PC-9 (cell line): Measurements from ENCODE around the gene KRTAP3-1. TPM values are rescaled to one million over a fixed set of nuclear protein-coding genes. Genes with fewer than 3 reads are reported as not detected.
A peak's percentile ranks its signal among the peaks of the same experiment; 100 is the strongest.

ENCODE experiments used
- BruUV-seq: library from RNA; stranded (reverse); fragments of 400-500 nt; replicated peaks from 2 replicates; lab custom pipeline; 2021; lab: Mats Ljungman, UMichigan
- CTCF ChIA-PET: fragments of 300-600 bp; sonication (Branson Sonifier 250); formaldehyde crosslinking; loops from one replicate; lab custom pipeline; 2022; ENCODE audit warnings: antibody characterized with exemption; lab: Charles Lee
- POLR2A ChIA-PET: fragments of 300-600 bp; sonication (Branson Sonifier 250); formaldehyde crosslinking; loops from one replicate; lab custom pipeline; 2022; ENCODE audit warnings: antibody characterized with exemption; ENCODE audit not compliant: unreplicated experiment; lab: Charles Lee
- DNase-seq, 2 experiments: peaks; one replicate each; pipeline versions ENCODE4 v3.0.0 to v3.0.0-alpha.2; 2015 to 2022; ENCODE audit warnings: mixed read lengths in 1 of 2
- H2AFZ ChIP-seq: fragments of 200-600 bp; sonication (generic); 2 replicates; pipeline ENCODE4 v1.8.1; 2017; ENCODE audit warnings: antibody characterized with exemption
- H3F3A ChIP-seq: fragments of 200-600 bp; sonication (generic); 2 replicates; pipeline ENCODE4 v1.8.1; 2017; ENCODE audit warnings: antibody characterized with exemption, mild to moderate bottlenecking, low read depth; ENCODE audit not compliant: insufficient read depth
- H3K27ac ChIP-seq: fragments of 200-600 bp; sonication (generic); 2 replicates; pipeline ENCODE4 v1.6.1; 2016; ENCODE audit warnings: mixed run types
- H3K27me3 ChIP-seq: fragments of 200-600 bp; sonication (generic); 2 replicates; pipeline ENCODE4 v1.6.1; 2016; ENCODE audit warnings: low read depth, mixed run types; ENCODE audit not compliant: insufficient read depth
- H3K36me3 ChIP-seq: fragments of 200-600 bp; sonication (generic); 2 replicates; pipeline ENCODE4 v1.6.1; 2016; ENCODE audit warnings: low read depth, mixed run types
- H3K4me1 ChIP-seq: fragments of 200-600 bp; sonication (generic); replicated peaks from 2 replicates; pipeline ENCODE4 v1.6.1; 2016; ENCODE audit warnings: mixed run types; ENCODE audit not compliant: insufficient read depth
- H3K4me2 ChIP-seq: fragments of 200-600 bp; sonication (generic); 2 replicates; pipeline ENCODE4 v1.6.1; 2017; ENCODE audit warnings: mixed run types
- H3K4me3 ChIP-seq: fragments of 200-600 bp; sonication (generic); 2 replicates; pipeline ENCODE4 v1.6.1; 2016; ENCODE audit warnings: mixed run types
- H3K79me2 ChIP-seq: fragments of 200-600 bp; sonication (generic); 2 replicates; pipeline ENCODE4 v1.6.1; 2017; ENCODE audit warnings: low read depth, mixed run types
- H3K9me2 ChIP-seq: fragments of 200-600 bp; sonication (generic); 2 replicates; pipeline ENCODE4 v1.8.1; 2017; ENCODE audit warnings: mild to moderate bottlenecking; ENCODE audit not compliant: insufficient read depth
- H3K9me3 ChIP-seq: fragments of 200-600 bp; sonication (generic); 2 replicates; pipeline ENCODE4 v1.8.1; 2016; ENCODE audit warnings: low read depth; ENCODE audit not compliant: insufficient read depth
- H4K20me1 ChIP-seq: fragments of 200-600 bp; sonication (generic); 2 replicates; pipeline ENCODE4 v1.8.1; 2017; ENCODE audit not compliant: insufficient read depth
- EZH2 ChIP-seq: fragments of 200-600 bp; sonication (generic); IDR thresholded peaks from 2 replicates; pipeline ENCODE4 v1.8.0; 2017; ENCODE audit warnings: antibody characterized with exemption, low read depth
- intact Hi-C: fragments of 100-400 bp; cut with micrococcal nuclease; formaldehyde crosslinking; loops from one replicate; pipeline ENCODE4 v1.10.0; 2022; ENCODE audit not compliant: unreplicated experiment
- total RNA-seq: library from RNA; stranded (reverse); gene quantifications from 2 replicates; pipeline ENCODE4 v1.2.3, GENCODE V29; 2021
- TF ChIP-seq, protein P1 (sequence below): fragments of 200-600 bp; sonication (generic); conservative IDR thresholded peaks from 2 replicates; pipeline ENCODE4 v1.6.1; 2017; ENCODE audit warnings: mixed run types, antibody characterized with exemption, mild to moderate bottlenecking, moderate library complexity

KRTAP3-1 gene
- total RNA-seq, 1 experiment from 2014 or later: not detected

- Histone ChIP-seq H3K36me3 (no peaks in the 10 kb centered on the region), H2AFZ (peak within 1 kb of the TSS; percentile 12; the same call in 1 of the 2 replicates), H3K9me2 (no peaks in the 10 kb centered on the region), H3K79me2 (no peaks in the 10 kb centered on the region), H3K9me3 (peaks cover 5% of the 10 kb centered on the region; the same call in 1 of the 2 replicates), H3K4me3 (no peak within 1 kb of the TSS), H3F3A (peaks cover 9% of the 10 kb centered on the region; the same call in 1 of the 2 replicates), H3K4me1 (peaks cover 14% of the 10 kb centered on the region), H3K27ac (peak within 1 kb of the TSS; percentile 19; the same call in 1 of the 2 replicates), H4K20me1 (no peaks in the 10 kb centered on the region), H3K4me2 (peak within 1 kb of the TSS; percentile 4; the same call in 1 of the 2 replicates), H3K27me3 (no peaks in the 10 kb centered on the region)
- no TSS peak for BruUV-seq
- ChIA-PET CTCF (interaction anchor here (0.6 kb wide), 1 partner anchor 46 kb away, joined by 3 read pairs; no protein-coding TSS in a partner anchor), POLR2A (no interaction called here)
- DNase-seq: peak in 1 of 2 experiments; percentile 52
- intact Hi-C loops: no loop called here
- TF ChIP-seq, protein P1, sequence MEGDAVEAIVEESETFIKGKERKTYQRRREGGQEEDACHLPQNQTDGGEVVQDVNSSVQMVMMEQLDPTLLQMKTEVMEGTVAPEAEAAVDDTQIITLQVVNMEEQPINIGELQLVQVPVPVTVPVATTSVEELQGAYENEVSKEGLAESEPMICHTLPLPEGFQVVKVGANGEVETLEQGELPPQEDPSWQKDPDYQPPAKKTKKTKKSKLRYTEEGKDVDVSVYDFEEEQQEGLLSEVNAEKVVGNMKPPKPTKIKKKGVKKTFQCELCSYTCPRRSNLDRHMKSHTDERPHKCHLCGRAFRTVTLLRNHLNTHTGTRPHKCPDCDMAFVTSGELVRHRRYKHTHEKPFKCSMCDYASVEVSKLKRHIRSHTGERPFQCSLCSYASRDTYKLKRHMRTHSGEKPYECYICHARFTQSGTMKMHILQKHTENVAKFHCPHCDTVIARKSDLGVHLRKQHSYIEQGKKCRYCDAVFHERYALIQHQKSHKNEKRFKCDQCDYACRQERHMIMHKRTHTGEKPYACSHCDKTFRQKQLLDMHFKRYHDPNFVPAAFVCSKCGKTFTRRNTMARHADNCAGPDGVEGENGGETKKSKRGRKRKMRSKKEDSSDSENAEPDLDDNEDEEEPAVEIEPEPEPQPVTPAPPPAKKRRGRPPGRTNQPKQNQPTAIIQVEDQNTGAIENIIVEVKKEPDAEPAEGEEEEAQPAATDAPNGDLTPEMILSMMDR: no peak
- no peak for TF ChIP-seq EZH2
Measured at GRCh38 chr17:41026715-41027471, 18.0 kb upstream of the KRTAP3-1 start, which contains the start of gene KRTAP1-5. Gene KRTAP1-5 (minus strand): TSS chr17:41027208. CDS start chr17:41027155, 53 bp downstream.

- intact Hi-C loops: no loop called here
- no TSS peak for BruUV-seq
- Histone ChIP-seq H3K79me2 (no peaks in the 10 kb centered on the region), H3K9me2 (no peaks in the 10 kb centered on the region), H4K20me1 (no peaks in the 10 kb centered on the region), H3K9me3 (peaks cover 13% of the 10 kb centered on the region; the same call in 1 of the 2 replicates), H3K4me2 (no peak overlapping the region), H3K4me1 (peaks cover 30% of the 10 kb centered on the region), H2AFZ (no peak overlapping the region), H3K4me3 (no peak overlapping the region), H3F3A (peaks cover 28% of the 10 kb centered on the region), H3K27me3 (no peaks in the 10 kb centered on the region), H3K27ac (no peak overlapping the region), H3K36me3 (no peaks in the 10 kb centered on the region)
- DNase-seq: no peak
- CTCF ChIA-PET: no interaction called here
- TF ChIP-seq EZH2: no peak
- TF ChIP-seq, protein P1: no peak
- POLR2A ChIA-PET: no interaction called here
Measured at GRCh38 chr17:41024697-41025096, 15.8 kb upstream of the KRTAP3-1 start.

DNA sequence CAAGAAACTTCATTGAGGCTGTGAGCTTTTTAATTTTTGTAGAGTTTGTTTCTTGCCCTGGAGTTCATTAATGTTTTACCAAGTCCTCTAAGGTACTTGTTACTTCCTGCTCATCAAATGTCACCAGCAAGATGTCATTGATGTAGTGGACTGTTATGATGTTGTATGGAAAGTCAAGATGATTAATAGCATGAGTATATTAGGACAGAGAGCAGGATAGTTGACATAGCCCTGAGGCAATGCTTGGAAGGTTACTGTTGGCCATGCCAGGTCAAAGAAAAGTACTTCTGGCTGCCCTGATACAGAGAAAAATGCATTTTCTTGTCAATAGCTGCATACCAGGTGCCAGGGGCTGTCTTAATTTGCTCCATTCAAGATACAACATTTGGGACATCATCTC, 11.4 kb upstream of the KRTAP3-1 start:
- no peaks in the 10 kb centered on the region for H3K27me3 ChIP-seq
- intact Hi-C loops: loop anchor here (2.0 kb wide), 1 partner anchor 62 kb away; no protein-coding TSS in a partner anchor
- H3K4me3 ChIP-seq: no peak overlapping the region
- H2AFZ ChIP-seq: no peak overlapping the region
- H3K36me3 ChIP-seq: no peaks in the 10 kb centered on the region
- H3F3A ChIP-seq: peaks cover 19% of the 10 kb centered on the region
- TF ChIP-seq, protein P1: no peak
- TF ChIP-seq EZH2: no peak
- no peaks in the 10 kb centered on the region for H3K79me2 ChIP-seq
- ChIA-PET CTCF (interaction anchor here (0.7 kb wide), 1 partner anchor 32 kb away, joined by 3 read pairs; no protein-coding TSS in a partner anchor), POLR2A (interaction anchor here (0.5 to 0.7 kb wide), 2 partner anchors 16 to 484 kb away, joined by 3 read pairs; no protein-coding TSS in a partner anchor)
- H4K20me1 ChIP-seq: no peaks in the 10 kb centered on the region
- H3K27ac ChIP-seq: peak overlapping the region; percentile 46; the same call in 1 of the 2 replicates
- peaks cover 13% of the 10 kb centered on the region; the same call in 1 of the 2 replicates for H3K9me3 ChIP-seq
- no TSS peak for BruUV-seq
- H3K9me2 ChIP-seq: no peaks in the 10 kb centered on the region
- H3K4me2 ChIP-seq: peak overlapping the region; percentile 5
- peak; percentile 34 to 90 for DNase-seq
- H3K4me1 ChIP-seq: peaks cover 30% of the 10 kb centered on the region
